GM12878 (cell line): Measurements from ENCODE around the gene ARID5B. TPM values are rescaled to one million over a fixed set of nuclear protein-coding genes. Genes with fewer than 3 reads are reported as not detected.

Experiments
- ATAC-seq: fragments of 200-7000 bp; cut with Tn5 transposase; 3 replicates; pipeline ENCODE4 v1.9.1; 2020; ENCODE audit warnings: mild to moderate bottlenecking, moderate library complexity
- BruUV-seq: library from RNA; stranded (reverse); fragments of 400-500 nt; replicated peaks from 2 replicates; lab custom pipeline; 2021; lab: Mats Ljungman, UMichigan
- CTCF ChIA-PET: fragments of 300-600 bp; sonication (Branson Sonifier 250); formaldehyde crosslinking; extraction: SDS; loops from one replicate; lab custom pipeline; 2021; ENCODE audit warnings: inconsistent platforms; lab: Yijun Ruan, JAX
- POLR2A ChIA-PET: fragments of 350-600 bp; formaldehyde crosslinking; extraction: SDS; loops from one replicate; lab custom pipeline; 2021; ENCODE audit warnings: inconsistent platforms; lab: Charles Lee
- RAD21 ChIA-PET: fragments of 300-600 bp; sonication (Branson Sonifier 250); formaldehyde crosslinking; loops from one replicate; lab custom pipeline; 2023; ENCODE audit warnings: antibody characterized with exemption; ENCODE audit not compliant: unreplicated experiment; lab: Charles Lee
- SMC1A ChIA-PET: fragments of 300-600 bp; sonication (Branson Sonifier 250); formaldehyde crosslinking; loops from one replicate; lab custom pipeline; 2023; ENCODE audit not compliant: unreplicated experiment, uncharacterized antibody; lab: Charles Lee
- DNase-seq: peaks from one replicate; pipeline ENCODE4 v3.0.0-alpha.2; 2011; ENCODE audit warnings: low read depth, low spot score
- FAIRE-seq: peaks from 3 replicates; lab custom pipeline; 2011; peaks lifted over from hg19 to GRCh38; lab: Jason Lieb, UNC
- H2AFZ ChIP-seq: 2 replicates; pipeline ENCODE4 v1.6.0; 2011; ENCODE audit warnings: low read depth, low read length, control low read depth; ENCODE audit not compliant: control insufficient read depth
- H3K27ac ChIP-seq: 2 replicates; pipeline ENCODE4 v1.5.1; 2011; ENCODE audit warnings: control low read depth; ENCODE audit not compliant: control insufficient read depth, insufficient read depth
- H3K27me3 ChIP-seq, 2 experiments: replicated peaks in 1 of 2; 2 replicates each; pipeline versions ENCODE4 v1.6.0 to v1.6.1; 2011; ENCODE audit warnings: low read length in 1 of 2; ENCODE audit not compliant: control insufficient read depth in 2 of 2, insufficient read depth in 2 of 2
- H3K36me3 ChIP-seq, 2 experiments: 2 replicates each; pipeline ENCODE4 v1.5.1; 2011; ENCODE audit warnings: low read length in 1 of 2; ENCODE audit not compliant: control insufficient read depth in 2 of 2, insufficient read depth in 2 of 2
- H3K4me1 ChIP-seq: 2 replicates; pipeline ENCODE4 v1.6.1; 2011; ENCODE audit warnings: mild to moderate bottlenecking, low read length, moderate library complexity, mixed read lengths; ENCODE audit not compliant: control insufficient read depth, insufficient read depth
- H3K4me2 ChIP-seq: 2 replicates; pipeline ENCODE4 v1.6.0; 2011; ENCODE audit warnings: control low read depth; ENCODE audit not compliant: control insufficient read depth, insufficient read depth
- H3K4me3 ChIP-seq: fragments of 200-600 bp; sonication (generic); 2 replicates; pipeline ENCODE4 v1.5.1; 2016
- H3K79me2 ChIP-seq: 2 replicates; pipeline ENCODE4 v1.6.0; 2011; ENCODE audit warnings: low read length; ENCODE audit not compliant: control insufficient read depth, insufficient read depth
- H3K9ac ChIP-seq: 2 replicates; pipeline ENCODE4 v1.8.0; 2011; ENCODE audit warnings: low read length, control low read depth, mixed read lengths; ENCODE audit not compliant: control insufficient read depth, insufficient read depth
- H3K9me3 ChIP-seq: replicated peaks from 3 replicates; pipeline ENCODE4 v1.5.1; 2011; ENCODE audit warnings: mild to moderate bottlenecking, low read length; ENCODE audit not compliant: control insufficient read depth, insufficient read depth
- H4K20me1 ChIP-seq: 2 replicates; pipeline ENCODE4 v1.6.0; 2011; ENCODE audit not compliant: control insufficient read depth, insufficient read depth
- CREM ChIP-seq: IDR thresholded peaks from 2 replicates; pipeline ENCODE4 v1.6.1; 2014; ENCODE audit warnings: antibody characterized with exemption, low read depth
- EP300 ChIP-seq, 2 experiments: fragments of 150-350 bp in 1 of 2; IDR thresholded peaks; 2 replicates each; pipeline ENCODE4 v1.6.1; 2011 to 2012; ENCODE audit warnings: low read depth in 2 of 2, low read length in 2 of 2, borderline replicate concordance in 1 of 2, improper control_type of control experiment in 1 of 2, inconsistent platforms in 1 of 2; ENCODE audit not compliant: control insufficient read depth in 1 of 2
- IKZF1 ChIP-seq: fragments of 450-650 bp; conservative IDR thresholded peaks from 2 replicates; pipeline ENCODE4 v1.6.1; 2017; ENCODE audit warnings: antibody characterized with exemption, mild to moderate bottlenecking
- IKZF2 ChIP-seq, 2 experiments: fragments of 450-650 bp; IDR thresholded peaks; 2 replicates each; pipeline ENCODE4 v1.6.1; 2017; ENCODE audit warnings: mild to moderate bottlenecking in 2 of 2, moderate library complexity in 2 of 2
- JUNB ChIP-seq: IDR thresholded peaks from 2 replicates; pipeline ENCODE4 v1.6.1; 2016; ENCODE audit warnings: antibody characterized with exemption, mild to moderate bottlenecking
- MEF2B ChIP-seq: fragments of 450-650 bp; IDR thresholded peaks from 2 replicates; pipeline ENCODE4 v1.6.1; 2018; ENCODE audit warnings: mild to moderate bottlenecking, moderate library complexity; ENCODE audit not compliant: partially characterized antibody, poor library complexity, severe bottlenecking
- MTA3 ChIP-seq: IDR thresholded peaks from 2 replicates; pipeline ENCODE4 v1.6.1; 2012; ENCODE audit warnings: low read length, inconsistent platforms, borderline replicate concordance
- NFYB ChIP-seq: IDR thresholded peaks from 2 replicates; pipeline ENCODE4 v1.6.1; 2011; ENCODE audit warnings: low read depth, mild to moderate bottlenecking, low read length, improper control_type of control experiment, moderate library complexity; ENCODE audit not compliant: insufficient read depth
- NKRF ChIP-seq: fragments of 450-650 bp; conservative IDR thresholded peaks from 2 replicates; pipeline ENCODE4 v1.6.1; 2017; ENCODE audit warnings: mild to moderate bottlenecking, moderate library complexity
- RAD51 ChIP-seq: fragments of 450-650 bp; IDR thresholded peaks from 2 replicates; pipeline ENCODE4 v1.6.1; 2016; ENCODE audit warnings: moderate library complexity, mild to moderate bottlenecking, inconsistent platforms
- RB1 ChIP-seq: fragments of 450-650 bp; formaldehyde crosslinking; IDR thresholded peaks from 2 replicates; pipeline ENCODE4 v1.6.1; 2017; ENCODE audit warnings: mild to moderate bottlenecking, borderline replicate concordance
- RELB ChIP-seq: fragments of 450-650 bp; IDR thresholded peaks from 2 replicates; pipeline ENCODE4 v1.6.1; 2017; ENCODE audit warnings: low read depth, mild to moderate bottlenecking, moderate library complexity
- ZSCAN29 ChIP-seq: fragments of 450-650 bp; IDR thresholded peaks from 2 replicates; pipeline ENCODE4 v1.6.1; 2017; ENCODE audit warnings: mild to moderate bottlenecking, moderate library complexity
- WGBS: methylation state at CpG from one replicate; pipeline ENCODE4 v1.1.6; 2016; ENCODE audit warnings: low lambda C conversion rate; ENCODE audit not compliant: insufficient replicate concordance, insufficient coverage; ENCODE audit errors: missing lambda C conversion rate; 5-methylcytosine and 5-hydroxymethylcytosine counted together
- in situ Hi-C: fragments of 300-500 bp; cut with MboI; formaldehyde crosslinking; loops from 9 replicates; pipeline ENCODE4 v1.14.3; 2018; ENCODE audit warnings: mixed read lengths
- intact Hi-C: fragments of 100-400 bp; cut with micrococcal nuclease; formaldehyde crosslinking; loops from one replicate; pipeline ENCODE4 v1.14.2; 2022; ENCODE audit not compliant: unreplicated experiment
- polyA plus RNA-seq, 11 experiments: library from polyadenylated mRNA; depleted of rRNA in 4 of 11; unstranded in 6 of 11; stranded (reverse) in 5 of 11; fragments of >200 nt; fragmentation: Nextera tagmentation in 4 of 11; fragmentation: Illumina TruSeq in 1 of 11; extraction: Ambion mirVana in 4 of 11; extraction: Trizol in 1 of 11; gene quantifications; 1 replicate in 1 of 11; 2 replicates in 10 of 11; pipeline versions ENCODE4 v1.2.1 to v1.2.3, GENCODE V29; 2011 to 2016; ENCODE audit warnings: inconsistent platforms in 2 of 11, missing spikeins in 2 of 11, low read depth in 1 of 11
- total RNA-seq, 4 experiments: library from RNA; depleted of rRNA in 3 of 4; stranded (reverse); fragments of >200 nt in 3 of 4; fragmentation: Illumina TruSeq in 1 of 4; extraction: Trizol in 1 of 4; gene quantifications; 2 replicates each; pipeline versions ENCODE4 v1.2.1 to v1.2.3, GENCODE V29; 2013 to 2021

ARID5B gene
- total and polyA plus RNA-seq, 10 of the 15 experiments (the other 5 are each of a cell fraction or from before 2014, with no cell fraction given), result 2.7 to 8.5 (median 6.1) TPM

- TF ChIP-seq RELB (0 out of 2 replicates have a peak, but pooled peaks have one; percentile 7), NKRF (no peak)
- TF ChIP-seq, all 136 proteins: peak for 29
Observed at GRCh38 chr10:61943674-61944378, 42.3 kb downstream of the ARID5B start (continued).

- peaks cover 38% of the 10 kb centered on the region for H3K79me2 ChIP-seq
- no peak for DNase-seq
- peak overlapping the region; percentile 30; the same call in 1 of the 2 replicates for H3K4me3 ChIP-seq
- H3K4me1 ChIP-seq, result peaks cover 44% of the 10 kb centered on the region
- H2AFZ ChIP-seq, result no peak overlapping the region
- no peaks in the 10 kb centered on the region for H4K20me1 ChIP-seq
- H3K27ac ChIP-seq, result peak overlapping the region; percentile 97
- H3K27me3 ChIP-seq, result no peaks in the 10 kb centered on the region
- RAD21 ChIA-PET, result interaction anchor here (1.3 to 9.0 kb wide), 5 partner anchors 18 to 47 kb away, joined by 3 to 68 read pairs (median 11); partner anchors contain the start of gene ARID5B
- peak overlapping the region; percentile 40 for H3K9ac ChIP-seq
- 89% methylated on average over 1 of the region's 1 CpG for WGBS
- FAIRE-seq, result no peak
- POLR2A ChIA-PET, result interaction anchor here (0.8 kb wide), 2 partner anchors 30 to 42 kb away, joined by 3 to 4 read pairs; no protein-coding TSS in a partner anchor
- H3K36me3 ChIP-seq, result peaks cover 0 to 36% of the 10 kb centered on the region in 2 experiments; a peak in 1 of 4 replicates
- intact Hi-C loops, result loop anchor here (2.0 to 5.0 kb wide), 4 partner anchors 14 to 300 kb away; no protein-coding TSS in a partner anchor
- CTCF ChIA-PET, result interaction anchor here (0.6 to 2.9 kb wide), 4 partner anchors 10 to 44 kb away, joined by 3 to 9 read pairs (median 3); partner anchors contain the start of gene ARID5B
- no TSS peak for BruUV-seq
- H3K9me3 ChIP-seq, result no peaks in the 10 kb centered on the region; the same call in 1 of the 3 replicates
- H3K4me2 ChIP-seq, result peak overlapping the region; percentile 61
- in situ Hi-C loops, result loop anchor here (5.0 kb wide), 1 partner anchor 42 kb away; the partner anchor contains the start of gene ARID5B
- ATAC-seq, result peak; percentile 52
- SMC1A ChIA-PET, result interaction anchor here (0.7 to 3.9 kb wide), 16 partner anchors 10 to 94 kb away, joined by 3 to 31 read pairs (median 5); partner anchors contain the start of gene ARID5B
- TF ChIP-seq MTA3, result peak; percentile 42; the same call in 1 of the 2 replicates
- TF ChIP-seq JUNB, result peak; percentile 27; the same call in 1 of the 2 replicates
- 0 out of 2 replicates have a peak, but pooled peaks have one; percentile 34 for TF ChIP-seq RELB
- TF ChIP-seq ZSCAN29, result no peak
- peak; percentile 57; the same call in 1 of the 2 replicates for TF ChIP-seq CREM
- TF ChIP-seq RB1, result no peak
- 0 out of 4 replicates have a peak, but pooled peaks of 1 of the 2 experiments have one; percentile 38 for TF ChIP-seq EP300 (IDR thresholded peaks at IDR 0.05; ENCODE audit: borderline replicate concordance in 1 of 2, control insufficient read depth in 1 of 2, low read depth in 2 of 2, low read length in 2 of 2)
- peak in 1 of 2 experiments; percentile 30; a peak in 3 of 4 replicates for TF ChIP-seq IKZF2 (IDR thresholded peaks at IDR 0.05)
- no peak for TF ChIP-seq RAD51
- no peak for TF ChIP-seq NFYB
- TF ChIP-seq MEF2B, result peak; percentile 58
- peak; percentile 30; the same call in 1 of the 2 replicates for TF ChIP-seq IKZF1
Observed at GRCh38 chr10:61944410-61945147, 43.1 kb downstream of the ARID5B start.
